ENCODE data around the gene POLR1E. TPM values are rescaled to one million over a fixed set of nuclear protein-coding genes. Genes with fewer than 3 reads are reported as not detected.
"Not testable (repeated sequence)": the region's sequence is repeated elsewhere in the genome, so short reads cannot be mapped to it uniquely, and the experiment has no call there.

POLR1E gene
- total RNA-seq, 2 experiments from 2014 or later = 35.8 to 36.3 TPM

DNA sequence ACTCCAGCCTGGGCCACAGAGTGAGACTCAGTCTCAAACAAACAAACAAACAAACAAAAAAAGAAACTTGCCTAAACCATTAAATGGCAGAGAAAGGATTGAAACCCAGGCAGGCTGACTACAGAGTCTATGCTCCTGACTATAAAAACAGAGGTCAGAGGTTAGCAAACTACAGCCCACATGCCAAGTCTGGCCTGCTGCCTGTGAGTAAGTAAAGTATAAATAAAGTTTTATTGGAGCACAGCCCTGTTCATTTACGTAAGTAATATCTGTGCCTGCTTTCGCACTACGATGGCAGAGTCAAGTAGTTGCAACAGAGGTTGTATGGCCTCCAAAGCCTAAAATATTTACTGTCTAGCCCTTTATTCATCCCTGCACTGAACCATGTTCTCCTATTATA lies 11.6 kb downstream of the POLR1E start:
- no peak for DNase-seq
- no peak overlapping the region for H3K4me3 Mint-ChIP-seq
- no peaks in the 10 kb centered on the region for H3K9me3 Mint-ChIP-seq
- POLR2A ChIA-PET = no interaction called here
- CTCF ChIA-PET = interaction anchor here (1.0 kb wide), 1 partner anchor 12 kb away, joined by 3 read pairs; no protein-coding TSS in a partner anchor
- H3K27ac Mint-ChIP-seq = no peak overlapping the region
- peaks cover 6% of the 10 kb centered on the region for H3K4me1 Mint-ChIP-seq
- H3K27me3 Mint-ChIP-seq = no peaks in the 10 kb centered on the region
- peaks cover 50% of the 10 kb centered on the region for H3K36me3 Mint-ChIP-seq (ENCODE audit: low read depth)

DNA sequence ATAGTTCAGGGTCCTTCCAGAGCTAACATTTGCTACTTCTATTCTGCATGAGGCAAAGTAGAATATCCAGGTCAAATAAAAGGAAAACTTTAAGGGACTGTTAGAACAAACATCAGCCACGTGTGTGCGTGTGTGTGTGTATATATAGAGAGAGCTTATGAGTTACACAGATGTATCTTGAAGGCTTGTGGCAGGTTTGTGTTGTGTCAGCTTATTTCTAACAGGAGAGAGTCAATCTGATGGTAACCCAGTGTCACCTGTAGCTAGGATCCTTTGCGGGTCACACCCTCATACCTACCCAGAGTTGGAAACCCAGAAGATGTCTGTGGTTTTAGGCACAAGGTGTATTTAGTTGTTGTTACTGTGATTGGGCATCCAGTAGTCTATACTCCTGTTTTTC lies 12.7 kb downstream of the POLR1E start:
- CTCF ChIA-PET = interaction anchor here (0.6 to 1.0 kb wide), 2 partner anchors 11 to 58 kb away, joined by 3 read pairs; no protein-coding TSS in a partner anchor

DNA sequence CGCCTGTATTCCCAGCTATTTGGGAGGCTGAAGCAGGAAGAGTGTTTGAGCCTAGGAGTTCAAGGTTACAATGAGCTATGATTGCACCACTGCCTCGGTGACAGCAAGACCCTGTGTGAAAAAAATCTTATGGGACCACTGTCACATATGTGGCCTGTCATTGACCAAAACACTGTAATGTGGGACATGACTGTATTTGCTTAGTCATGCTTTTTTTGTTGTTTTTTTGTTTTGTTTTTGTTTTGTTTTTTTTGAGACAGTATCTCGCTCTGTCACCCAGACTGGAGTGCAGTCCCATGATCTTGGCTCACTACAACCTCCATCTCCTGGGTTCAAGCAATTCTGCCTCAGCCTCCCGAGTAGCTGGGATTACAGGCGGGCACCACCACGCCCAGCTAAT lies 13.5 kb downstream of the POLR1E start:
- Mint-ChIP-seq H3K4me3 (no peak overlapping the region), H3K27ac (no peak overlapping the region), H3K9me3 (no peaks in the 10 kb centered on the region), H3K4me1 (peaks cover 22% of the 10 kb centered on the region), H3K36me3 (ENCODE audit: low read depth) (peaks cover 56% of the 10 kb centered on the region), H3K27me3 (no peaks in the 10 kb centered on the region)
- CTCF ChIA-PET = interaction anchor here (0.8 kb wide), 1 partner anchor 8 kb away, joined by 4 read pairs; no protein-coding TSS in a partner anchor
- DNase-seq = no peak
- POLR2A ChIA-PET = interaction anchor here (0.7 kb wide), 1 partner anchor 10 kb away, joined by 3 read pairs; no protein-coding TSS in a partner anchor

More for the DNA sequence above, 12.7 kb downstream of the POLR1E start:
- POLR2A ChIA-PET = no interaction called here
- Mint-ChIP-seq H3K27ac (no peak overlapping the region), H3K4me3 (no peak overlapping the region), H3K36me3 (ENCODE audit: low read depth) (peaks cover 55% of the 10 kb centered on the region), H3K4me1 (peaks cover 15% of the 10 kb centered on the region), H3K9me3 (no peaks in the 10 kb centered on the region), H3K27me3 (no peaks in the 10 kb centered on the region)
- DNase-seq = no peak

DNA sequence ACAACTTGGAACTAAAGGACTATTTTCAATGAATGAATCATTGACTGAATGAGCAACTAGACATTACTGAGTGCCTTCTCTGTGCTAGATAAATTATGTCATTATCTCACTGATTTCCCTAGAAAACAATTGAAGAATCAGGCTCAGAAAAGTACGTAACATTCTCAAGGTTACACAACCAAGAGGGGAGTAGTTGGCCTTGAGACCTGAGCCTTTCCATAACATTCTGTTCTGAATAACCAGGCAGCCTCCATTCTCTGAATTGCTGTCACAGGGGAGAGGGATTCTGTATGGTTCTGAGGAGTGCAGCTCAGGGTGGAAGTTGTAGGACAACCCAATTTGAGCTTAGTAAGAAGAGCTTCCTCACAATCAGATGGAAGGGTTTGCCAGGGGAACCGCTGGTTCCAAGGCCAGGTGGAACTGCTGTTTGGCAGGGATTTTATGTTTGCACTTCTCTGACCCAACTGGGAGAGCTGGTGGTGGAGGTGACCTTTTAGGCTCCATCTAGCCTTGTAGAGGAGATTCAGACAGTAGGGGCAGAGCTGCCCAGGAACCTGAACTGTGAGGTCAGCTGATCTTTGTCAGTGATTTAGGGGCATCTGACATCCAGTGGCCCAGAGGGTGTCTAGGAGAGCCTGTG lies 16.3 kb downstream of the POLR1E start:
- POLR2A ChIA-PET = no interaction called here
- Mint-ChIP-seq H3K27ac (peak overlapping the region; percentile 66), H3K4me3 (no peak overlapping the region), H3K27me3 (no peaks in the 10 kb centered on the region), H3K36me3 (ENCODE audit: low read depth) (peaks cover 50% of the 10 kb centered on the region), H3K9me3 (no peaks in the 10 kb centered on the region), H3K4me1 (peaks cover 19% of the 10 kb centered on the region)
- CTCF ChIA-PET = interaction anchor here (0.7 to 1.0 kb wide), 2 partner anchors 16 to 696 kb away, joined by 3 read pairs; partner anchors contain the start of gene POLR1E
- DNase-seq = no peak

DNA sequence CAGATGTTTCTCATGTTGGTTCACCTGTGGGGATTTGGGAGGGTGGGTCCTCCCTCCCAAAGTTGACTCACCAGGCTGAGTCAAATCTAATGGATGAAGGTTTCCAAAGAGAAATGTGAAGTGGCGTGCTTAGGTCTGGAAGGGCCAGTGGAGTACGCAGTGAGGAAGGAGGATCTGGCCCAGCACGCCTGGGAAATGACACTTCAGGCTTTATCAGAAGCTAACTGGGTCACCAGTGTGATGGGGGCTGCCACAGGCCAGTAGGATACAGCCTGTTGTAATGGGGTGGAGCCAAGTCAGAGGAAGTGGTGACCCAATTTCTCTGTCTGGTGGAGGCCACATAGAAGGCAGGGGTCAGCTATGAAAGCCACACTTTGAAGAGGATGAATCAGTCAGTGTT lies 18.0 kb downstream of the POLR1E start:
- ChIA-PET POLR2A (no interaction called here), CTCF (interaction anchor here (1.1 to 1.5 kb wide), 2 partner anchors 8 to 15 kb away, joined by 4 to 5 read pairs; no protein-coding TSS in a partner anchor)
- Mint-ChIP-seq H3K27ac (no peak overlapping the region), H3K36me3 (ENCODE audit: low read depth) (peaks cover 43% of the 10 kb centered on the region), H3K4me3 (no peak overlapping the region), H3K4me1 (peaks cover 19% of the 10 kb centered on the region), H3K27me3 (no peaks in the 10 kb centered on the region), H3K9me3 (no peaks in the 10 kb centered on the region)
- no peak for DNase-seq

DNA sequence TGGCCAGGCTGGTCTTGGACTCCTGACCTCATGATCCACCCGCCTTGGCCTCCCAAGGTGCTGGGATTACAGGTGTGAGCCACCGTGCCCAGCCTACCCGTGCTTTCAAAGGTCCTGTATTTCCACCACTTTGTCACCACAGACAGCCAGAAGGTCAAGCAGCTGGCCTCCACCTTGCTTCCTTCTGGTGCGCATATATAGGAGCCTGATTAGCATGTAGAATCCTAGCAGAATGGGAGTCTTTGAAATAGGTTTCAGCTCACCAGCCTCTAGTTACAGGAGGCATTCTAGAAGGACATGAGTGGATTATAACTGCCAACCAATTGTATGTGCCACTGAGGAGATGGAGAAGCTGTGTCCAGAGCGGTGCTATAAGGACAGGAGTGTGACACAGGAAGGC lies 18.9 kb downstream of the POLR1E start:
- no peaks in the 10 kb centered on the region for H3K27me3 Mint-ChIP-seq
- POLR2A ChIA-PET = no interaction called here
- peaks cover 39% of the 10 kb centered on the region for H3K36me3 Mint-ChIP-seq (ENCODE audit: low read depth)
- CTCF ChIA-PET = interaction anchor here (1.1 to 1.5 kb wide), 2 partner anchors 9 to 16 kb away, joined by 4 to 5 read pairs; no protein-coding TSS in a partner anchor
- no peaks in the 10 kb centered on the region for H3K9me3 Mint-ChIP-seq
- no peak overlapping the region for H3K4me3 Mint-ChIP-seq
- peaks cover 19% of the 10 kb centered on the region for H3K4me1 Mint-ChIP-seq
- no peak overlapping the region for H3K27ac Mint-ChIP-seq
- no peak for DNase-seq

DNA sequence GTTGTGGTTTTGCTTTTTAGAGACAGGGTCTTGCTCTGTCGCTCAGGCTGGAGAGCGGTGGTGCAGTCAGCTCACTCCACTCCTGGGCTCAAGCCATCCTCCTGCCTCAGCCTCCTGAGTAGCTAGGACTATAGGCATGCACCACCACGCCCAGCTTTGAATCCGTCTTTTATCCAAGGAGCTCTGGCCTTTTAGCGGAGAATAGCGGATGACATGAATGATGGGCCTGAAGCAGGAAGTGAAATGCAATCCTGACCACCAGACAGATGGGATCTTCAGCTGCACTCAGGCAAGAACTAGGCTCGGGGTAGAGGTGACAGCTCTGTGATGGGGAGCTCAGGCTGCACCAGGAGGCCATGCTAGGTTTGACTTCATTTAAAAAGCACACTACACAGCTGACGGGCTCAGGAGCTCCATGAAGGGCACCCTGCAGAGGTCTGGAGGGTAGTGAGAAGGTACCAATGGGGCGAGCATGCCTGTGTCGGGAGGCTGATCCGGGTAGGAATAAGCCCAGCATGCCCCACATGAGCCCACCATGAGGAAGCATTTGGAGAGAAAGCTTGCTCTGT lies 21.9 kb downstream of the POLR1E start:
- CTCF ChIA-PET = interaction anchor here (0.5 to 1.1 kb wide), 4 partner anchors 8 to 159 kb away, joined by 3 to 4 read pairs (median 4); no protein-coding TSS in a partner anchor

DNA sequence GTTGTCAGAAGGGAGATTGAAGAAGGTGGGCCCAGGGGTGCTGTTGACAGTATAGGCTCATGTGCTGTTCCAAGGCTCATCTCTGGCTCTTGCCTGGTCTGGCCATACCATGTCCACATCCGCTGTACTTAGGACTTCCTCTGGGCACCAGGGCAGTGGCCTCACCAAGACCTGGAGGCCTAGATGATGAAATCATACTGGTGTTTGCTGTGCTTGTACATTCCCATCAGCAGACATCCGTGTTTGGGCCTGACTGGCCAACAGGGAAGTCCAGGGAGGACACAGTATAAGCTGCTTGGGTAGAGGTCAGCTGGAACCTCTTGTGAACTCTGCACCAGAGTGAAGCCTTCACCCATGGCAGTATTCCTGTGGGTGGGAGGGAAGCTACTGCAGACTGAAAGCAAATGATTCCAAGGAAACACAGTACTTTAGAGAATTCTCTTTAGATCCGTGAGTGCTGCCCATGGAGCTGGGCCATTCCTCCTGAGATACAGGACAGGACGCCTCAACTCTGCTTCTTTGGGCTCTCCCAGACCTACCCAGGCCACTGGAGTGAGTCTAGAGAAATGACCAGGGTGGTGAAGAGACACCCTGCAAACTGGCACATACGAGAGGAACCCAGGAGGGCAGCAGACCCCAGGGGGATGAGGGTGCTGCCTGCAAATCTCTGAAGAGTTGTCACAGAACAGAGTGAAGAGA lies 22.5 kb downstream of the POLR1E start:
- Mint-ChIP-seq H3K27me3 (no peaks in the 10 kb centered on the region), H3K9me3 (no peaks in the 10 kb centered on the region), H3K36me3 (ENCODE audit: low read depth) (peaks cover 17% of the 10 kb centered on the region), H3K4me1 (peaks cover 8% of the 10 kb centered on the region), H3K4me3 (no peak overlapping the region), H3K27ac (no peak overlapping the region)
- CTCF ChIA-PET = interaction anchor here (0.5 to 2.4 kb wide), 4 partner anchors 10 to 159 kb away, joined by 3 to 6 read pairs (median 4); no protein-coding TSS in a partner anchor
- no peak for DNase-seq
- POLR2A ChIA-PET = no interaction called here

More for the DNA sequence above, 21.9 kb downstream of the POLR1E start:
- H3K4me1 Mint-ChIP-seq = peaks cover 13% of the 10 kb centered on the region
- no peak for DNase-seq
- H3K4me3 Mint-ChIP-seq = no peak overlapping the region
- H3K27ac Mint-ChIP-seq = no peak overlapping the region
- no peaks in the 10 kb centered on the region for H3K27me3 Mint-ChIP-seq
- peaks cover 22% of the 10 kb centered on the region for H3K36me3 Mint-ChIP-seq (ENCODE audit: low read depth)
- no peaks in the 10 kb centered on the region for H3K9me3 Mint-ChIP-seq
- POLR2A ChIA-PET = no interaction called here

DNA sequence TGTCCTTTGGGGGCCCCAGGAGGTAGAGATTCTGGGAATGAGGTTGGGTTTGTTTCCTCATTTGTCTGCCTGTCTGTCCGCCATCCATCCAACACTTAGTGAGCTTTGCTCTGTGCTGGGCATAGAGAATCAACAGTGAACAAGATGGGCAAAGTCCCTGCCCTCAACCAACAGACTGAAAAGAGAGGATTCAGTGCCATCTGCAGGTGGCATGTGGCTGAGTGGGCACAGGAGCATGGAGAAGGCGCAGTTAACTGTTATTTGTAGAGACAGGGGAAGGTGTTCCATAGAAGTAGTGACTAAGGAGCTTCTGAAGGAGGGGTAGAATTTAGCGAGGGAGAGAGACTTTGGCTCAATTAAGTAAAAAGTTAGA lies 23.1 kb downstream of the POLR1E start:
- no peaks in the 10 kb centered on the region for H3K27me3 Mint-ChIP-seq
- peaks cover 3% of the 10 kb centered on the region for H3K4me1 Mint-ChIP-seq
- POLR2A ChIA-PET = interaction anchor here (0.6 kb wide), 1 partner anchor 9 kb away, joined by 3 read pairs; no protein-coding TSS in a partner anchor
- H3K9me3 Mint-ChIP-seq = no peaks in the 10 kb centered on the region
- peaks cover 11% of the 10 kb centered on the region for H3K36me3 Mint-ChIP-seq (ENCODE audit: low read depth)
- DNase-seq = no peak
- CTCF ChIA-PET = interaction anchor here (1.0 to 2.4 kb wide), 2 partner anchors 11 to 13 kb away, joined by 3 to 6 read pairs; no protein-coding TSS in a partner anchor
- no peak overlapping the region for H3K4me3 Mint-ChIP-seq
- H3K27ac Mint-ChIP-seq = no peak overlapping the region

DNA sequence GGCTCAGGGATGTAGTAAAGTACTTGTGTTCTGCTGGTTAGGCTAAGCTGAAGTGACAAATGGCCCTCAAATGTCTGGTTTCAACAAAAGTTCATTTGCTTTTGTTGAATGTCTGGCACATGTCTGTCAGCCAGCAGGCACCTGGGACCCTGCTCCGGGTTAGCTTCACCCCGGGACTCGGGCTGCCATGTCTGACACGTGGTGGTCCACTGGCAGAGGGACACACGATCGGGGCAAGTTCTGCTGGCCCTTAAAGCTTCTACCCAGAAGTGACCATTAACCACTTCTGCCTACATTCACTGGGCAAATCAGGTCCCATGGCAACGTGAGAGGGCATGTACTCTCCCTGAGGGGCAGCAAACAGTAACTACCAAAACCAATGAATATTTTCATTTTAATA lies 23.8 kb downstream of the POLR1E start:
- H3K9me3 Mint-ChIP-seq = no peaks in the 10 kb centered on the region
- H3K4me1 Mint-ChIP-seq = peaks cover 4% of the 10 kb centered on the region
- no peak overlapping the region for H3K27ac Mint-ChIP-seq
- no peak overlapping the region for H3K4me3 Mint-ChIP-seq
- H3K36me3 Mint-ChIP-seq (ENCODE audit: low read depth) = peaks cover 8% of the 10 kb centered on the region
- ChIA-PET CTCF (interaction anchor here (0.6 to 2.4 kb wide), 3 partner anchors 12 to 40 kb away, joined by 3 to 6 read pairs (median 3); no protein-coding TSS in a partner anchor), POLR2A (interaction anchor here (0.6 kb wide), 1 partner anchor 10 kb away, joined by 3 read pairs; no protein-coding TSS in a partner anchor)
- no peak for DNase-seq
- H3K27me3 Mint-ChIP-seq = no peaks in the 10 kb centered on the region

DNA sequence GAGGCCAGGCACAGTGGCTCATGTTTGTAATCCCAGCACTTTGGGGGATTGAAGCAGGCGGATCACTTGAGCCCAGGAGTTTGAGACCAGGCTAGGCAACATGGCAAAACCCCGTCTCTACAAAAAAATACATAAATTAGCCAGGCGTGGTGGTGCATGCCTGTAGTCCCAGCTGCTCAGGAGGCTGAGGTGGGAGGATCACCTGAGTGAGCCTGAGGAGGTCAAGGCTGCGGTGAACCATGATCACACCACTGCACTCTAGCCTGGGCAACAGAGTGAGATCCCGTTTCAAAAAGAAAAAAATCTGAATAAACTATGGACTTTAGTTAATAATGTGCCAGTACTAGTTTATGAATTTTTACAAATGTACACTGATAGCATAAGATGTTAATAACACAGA lies 24.3 kb downstream of the POLR1E start:
- CTCF ChIA-PET = interaction anchor here (2.4 kb wide), 1 partner anchor 14 kb away, joined by 6 read pairs; no protein-coding TSS in a partner anchor

DNA sequence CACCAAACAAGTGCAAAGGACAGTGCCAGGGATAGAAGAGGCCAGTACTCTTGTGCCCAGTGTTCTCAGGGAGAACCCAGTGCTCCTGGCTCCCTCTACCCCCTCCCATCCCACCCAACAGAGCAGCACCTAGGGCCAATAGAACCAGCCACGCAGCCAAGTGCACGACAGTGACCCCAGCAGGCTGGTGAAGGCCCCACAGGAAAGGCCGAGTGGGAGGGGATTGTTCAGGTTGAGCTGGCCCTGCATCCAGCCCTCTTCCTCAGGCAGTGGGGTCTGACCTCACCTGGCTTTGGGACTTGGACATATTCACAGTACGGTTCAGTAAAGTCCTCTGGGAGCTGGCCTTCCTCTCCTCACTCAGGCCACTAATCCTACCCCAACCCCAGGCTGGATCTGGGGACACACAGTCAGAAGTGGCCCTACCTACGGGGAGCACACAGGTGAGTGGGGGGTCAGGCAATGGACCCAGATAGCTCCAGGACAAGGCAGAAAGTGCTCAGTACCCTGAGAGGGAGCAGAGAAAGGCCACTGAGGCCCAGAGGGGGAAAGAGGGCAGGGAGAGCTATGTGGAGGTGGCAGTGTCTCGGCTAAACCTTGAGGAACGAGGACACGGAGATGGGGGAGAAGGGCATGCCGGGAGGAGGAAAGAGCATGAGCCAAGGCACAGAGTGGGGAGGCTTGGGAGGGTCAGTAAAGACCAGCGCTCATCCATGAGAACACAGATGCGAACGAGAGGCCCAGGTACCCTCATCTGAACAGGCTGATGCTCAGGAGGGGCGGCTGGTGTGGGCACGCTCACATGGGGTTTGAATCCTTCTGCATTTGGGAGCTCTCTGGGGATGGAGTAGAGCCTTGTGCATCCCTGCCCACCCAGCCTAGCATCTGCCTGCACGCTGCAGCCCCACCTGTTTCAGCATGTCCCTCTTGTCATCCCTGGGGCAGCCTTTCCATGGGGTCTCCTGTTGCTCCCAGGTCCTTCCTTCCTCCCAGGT lies 25.6 kb downstream of the POLR1E start:
- Mint-ChIP-seq H3K36me3 (ENCODE audit: low read depth) (peaks cover 4% of the 10 kb centered on the region), H3K4me3 (no peak overlapping the region)
- CTCF ChIA-PET = interaction anchor here (1.9 kb wide), 1 partner anchor 11 kb away, joined by 4 read pairs; no protein-coding TSS in a partner anchor

More for the DNA sequence above, 24.3 kb downstream of the POLR1E start:
- H3K27ac Mint-ChIP-seq; H3K4me1 Mint-ChIP-seq; POLR2A ChIA-PET; DNase-seq; H3K4me3 Mint-ChIP-seq; H3K36me3 Mint-ChIP-seq (ENCODE audit: low read depth); H3K27me3 Mint-ChIP-seq; H3K9me3 Mint-ChIP-seq: not testable (repeated sequence)

More for the DNA sequence above, 25.6 kb downstream of the POLR1E start:
- no peak for DNase-seq
- H3K4me1 Mint-ChIP-seq = peaks cover 11% of the 10 kb centered on the region
- no peaks in the 10 kb centered on the region for H3K9me3 Mint-ChIP-seq
- no peaks in the 10 kb centered on the region for H3K27me3 Mint-ChIP-seq
- no peak overlapping the region for H3K27ac Mint-ChIP-seq
- POLR2A ChIA-PET = interaction anchor here (0.6 kb wide), 1 partner anchor 23 kb away, joined by 3 read pairs; no protein-coding TSS in a partner anchor

All from activated CD4-positive, alpha-beta T cell treated with anti-CD3 and anti-CD28 coated beads, Interleukin-2, amount 10 ng/mL, durations not matched to agents 7 days and 5 days (primary cell).